ENCODE measurements around the gene GOLGA8F. TPM values are rescaled to one million over a fixed set of nuclear protein-coding genes. Genes with fewer than 3 reads are reported as not detected.
"Not testable (repeated sequence)": the region's sequence is repeated elsewhere in the genome, so short reads cannot be mapped to it uniquely, and the experiment has no call there.

The GOLGA8F gene
- polyA plus RNA-seq (2014; cell fraction: cytosol; rRNA removed), result not detected in 2 replicates
- not detected in 2 replicates for polyA plus RNA-seq (2014; cell fraction: nucleus; rRNA removed)

DNA sequence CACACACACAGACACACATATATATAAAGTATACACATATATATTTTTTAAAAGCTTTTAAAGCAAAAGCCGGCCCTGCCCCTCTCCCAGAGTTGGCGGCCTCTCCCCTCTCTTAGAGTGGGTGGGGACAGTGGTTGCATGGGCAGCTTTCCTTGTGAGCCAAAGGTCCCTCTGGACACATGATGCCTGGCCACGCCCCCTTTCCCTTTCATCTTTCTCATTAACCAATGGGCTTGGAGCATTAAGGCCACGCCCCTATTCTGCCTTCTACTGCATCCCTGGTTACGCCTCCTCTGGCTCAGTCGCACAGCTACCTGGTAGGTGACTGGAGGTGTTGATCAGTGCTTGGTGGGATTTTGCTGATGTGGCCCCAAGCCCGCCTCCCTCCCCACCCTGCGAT lies at the start of gene GOLGA8F:
GOLGA8F (plus strand) TSS at position 301 of the 400 bp plus-strand sequence; CDS start at position 399, 98 bp downstream.
- DNase-seq (ENCODE audit: low spot score), result not testable (repeated sequence)

DNA sequence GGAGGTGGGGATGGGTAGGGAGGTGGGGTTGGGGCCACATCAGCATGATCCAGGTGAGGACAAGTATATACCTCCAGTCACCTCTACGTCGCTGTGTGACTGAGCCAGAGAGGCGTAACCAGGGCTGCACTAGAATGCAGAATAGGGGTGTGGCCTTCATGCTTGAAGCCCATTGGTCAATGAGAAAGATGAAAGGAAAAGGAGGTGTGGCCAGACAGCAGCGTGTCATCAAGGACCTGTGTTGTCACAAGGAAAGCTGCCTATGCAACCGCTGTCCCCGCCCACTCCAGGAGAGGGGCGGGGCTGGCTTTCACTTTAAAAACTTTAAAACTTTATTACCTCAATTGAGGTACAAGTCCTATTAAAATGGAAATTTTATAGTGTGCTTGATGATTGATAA lies 20.5 kb upstream of the GOLGA8F start, which contains the start of gene GOLGA6L24:
GOLGA6L24 (minus strand) TSS at position 101 of the 400 bp plus-strand sequence; CDS start at position 40, 61 bp downstream.
- DNase-seq (ENCODE audit: low spot score), result not testable (repeated sequence)

DNA sequence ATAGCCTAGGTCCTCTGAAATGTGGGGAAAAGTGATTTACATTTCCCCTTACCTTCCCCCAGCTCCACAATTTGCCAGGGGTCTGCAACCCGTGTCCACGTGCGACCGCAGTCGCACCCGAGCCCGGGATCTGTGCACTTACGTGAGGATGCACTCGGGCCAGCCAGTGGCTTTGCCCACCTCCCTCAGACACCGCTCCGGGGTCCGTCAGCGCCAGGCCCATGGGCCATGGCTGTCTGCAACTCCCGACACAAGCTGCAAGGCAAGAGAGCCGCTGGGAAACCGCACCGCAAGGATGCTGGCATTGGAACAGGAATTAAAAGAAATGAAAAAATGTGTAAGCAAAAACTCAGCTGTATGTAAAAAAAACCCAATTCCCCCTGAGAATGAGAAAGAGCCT lies 13.0 kb upstream of the GOLGA8F start:
- DNase-seq (ENCODE audit: low spot score), result not testable (repeated sequence)

DNA sequence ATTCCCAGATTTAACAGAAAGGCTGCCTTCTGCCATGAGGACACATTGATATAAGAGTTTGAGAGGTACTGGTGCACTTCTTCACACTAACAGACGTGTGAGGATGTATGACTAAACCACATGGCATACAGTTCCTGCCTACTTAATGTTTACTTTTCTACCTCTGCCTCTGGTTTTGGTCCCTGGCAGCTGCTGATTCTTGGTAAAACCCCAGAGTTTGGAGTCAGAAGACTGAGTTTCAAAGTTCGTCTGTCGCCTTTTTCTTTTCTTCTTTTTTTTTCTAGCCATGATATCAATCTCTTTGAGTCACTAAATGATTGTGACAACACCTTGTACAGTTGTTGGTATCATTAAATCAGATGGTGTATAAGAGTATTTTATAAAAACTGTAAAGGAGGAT lies 1.6 kb downstream of the GOLGA8F start:
- not testable (repeated sequence) for DNase-seq (ENCODE audit: low spot score)

GRCh38 chr15:28396022-28396421 lies 17.6 kb downstream of the GOLGA8F start:
- DNase-seq (ENCODE audit: low spot score), result not testable (repeated sequence)

- not testable (repeated sequence) for DNase-seq (ENCODE audit: low spot score)
Measured at GRCh38 chr15:28402774-28403435, 24.4 kb downstream of the GOLGA8F start.

GRCh38 chr15:28420470-28420869 lies 42.0 kb downstream of the GOLGA8F start:
- not testable (repeated sequence) for DNase-seq (ENCODE audit: low spot score)

DNA sequence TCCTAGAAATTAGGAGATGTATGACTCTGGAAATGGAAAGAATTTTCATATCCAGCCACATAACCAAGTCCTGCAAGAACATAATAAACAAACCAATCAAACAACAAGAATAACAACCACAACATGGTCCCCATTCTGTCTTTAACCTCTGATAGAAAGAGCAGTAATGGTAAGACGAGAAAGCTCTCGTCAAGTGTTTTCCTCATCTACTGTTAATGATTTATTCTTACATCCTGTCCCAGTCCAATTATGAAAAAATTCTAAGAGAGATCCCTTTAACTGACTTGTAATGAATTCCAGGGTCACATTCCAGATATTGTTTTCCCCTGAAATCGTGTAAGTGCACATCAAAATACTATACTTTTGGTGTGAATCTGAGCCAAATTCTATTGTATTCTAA lies 57.1 kb downstream of the GOLGA8F start:
- DNase-seq (ENCODE audit: low spot score), result not testable (repeated sequence)

Small RNA genes lying within 50 kb of the gene (small RNA-seq; reads per million reads assigned to genes)
- gene AC091304.5, result 0 reads per million in 2 experiments
- gene AC091304.6, result 0 reads per million in 2 experiments
- gene AC091304.9, result 0 reads per million in 2 experiments
- 0 reads per million in 2 experiments for gene MIR4509-2
- 0 reads per million in 2 experiments for gene RN7SL238P

All from SK-N-DZ (cell line).